HG03060 (cell line): ENCODE measurements around the gene TTC34.

Experiments
- ATAC-seq: cut with Tn5 transposase; IDR thresholded peaks from one replicate; pipeline ENCODE4 v1.9.1; 2021; ENCODE audit warnings: low read depth, moderate number of reproducible peaks; ENCODE audit not compliant: unreplicated experiment

Gene TTC34

DNA sequence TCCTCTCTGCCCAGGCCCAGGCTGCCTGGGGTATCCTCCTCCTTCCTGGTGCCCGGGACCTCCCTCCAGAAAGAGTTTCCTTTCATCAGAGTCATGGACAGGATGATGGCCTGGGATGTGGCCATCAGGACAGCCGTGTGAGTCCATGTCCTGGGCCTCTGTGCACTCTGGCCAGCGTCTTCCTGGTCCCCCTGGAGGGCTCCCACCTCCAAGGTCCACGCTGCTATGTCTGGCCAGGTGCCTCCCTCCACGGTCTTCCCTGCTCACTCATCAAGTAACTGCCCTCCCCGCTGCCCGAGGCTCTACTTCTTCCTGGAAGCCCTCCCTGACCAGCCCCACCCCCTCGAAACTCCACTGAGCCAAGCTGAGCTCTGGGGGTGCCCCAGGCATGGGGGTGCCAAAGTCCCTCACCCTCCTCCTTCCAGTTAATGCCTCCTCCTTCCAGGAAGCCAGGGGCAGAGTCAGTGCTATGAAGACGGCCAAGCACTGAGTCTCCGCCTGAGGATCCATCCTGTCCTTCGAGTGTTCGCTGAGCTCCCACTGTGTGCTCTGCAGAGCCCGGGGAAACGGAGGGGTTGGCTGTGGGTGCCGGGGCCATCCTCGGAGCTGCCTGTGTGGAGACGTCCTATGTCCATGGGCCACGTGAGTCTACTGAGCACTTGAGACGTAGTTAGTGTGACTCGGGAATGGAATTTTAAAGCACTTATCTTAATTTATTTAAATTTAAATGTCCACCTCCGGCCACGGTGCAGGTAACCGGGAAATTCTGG, 28.5 kb upstream of the TTC34 start:
- ATAC-seq: no peak

DNA sequence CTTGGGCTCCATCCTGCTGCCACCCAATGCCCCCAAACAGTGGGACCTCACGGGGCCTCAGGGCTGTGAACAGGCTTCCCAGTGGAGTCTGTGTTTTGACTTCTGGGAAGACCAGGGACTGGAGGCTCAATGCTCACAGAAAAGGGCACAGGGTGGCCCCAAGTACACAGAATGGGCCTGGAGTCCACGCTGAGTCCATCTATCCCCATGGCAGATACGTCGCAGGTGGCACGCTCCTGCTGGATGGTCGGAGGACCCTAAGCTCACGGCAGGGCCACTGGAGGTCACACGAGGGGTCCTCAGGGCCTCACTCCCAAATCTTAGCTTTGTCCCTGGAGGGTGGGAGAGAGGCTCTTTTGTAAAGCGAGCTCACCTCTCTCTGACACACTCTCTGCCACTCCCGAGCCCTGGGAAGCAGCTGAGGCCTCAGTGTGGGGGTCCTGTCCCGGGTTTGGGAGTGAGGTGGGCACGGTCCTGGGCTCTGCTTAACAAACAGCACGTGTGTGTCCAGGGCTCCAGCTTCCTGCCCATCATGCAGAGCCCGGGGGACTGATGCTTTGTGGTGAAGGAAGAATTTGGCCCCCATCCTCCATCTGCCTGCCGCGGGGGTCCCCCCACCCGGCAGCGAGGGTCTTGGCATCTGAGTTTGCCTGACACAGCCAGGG, 27.2 kb upstream of the TTC34 start:
- ATAC-seq: no peak

DNA sequence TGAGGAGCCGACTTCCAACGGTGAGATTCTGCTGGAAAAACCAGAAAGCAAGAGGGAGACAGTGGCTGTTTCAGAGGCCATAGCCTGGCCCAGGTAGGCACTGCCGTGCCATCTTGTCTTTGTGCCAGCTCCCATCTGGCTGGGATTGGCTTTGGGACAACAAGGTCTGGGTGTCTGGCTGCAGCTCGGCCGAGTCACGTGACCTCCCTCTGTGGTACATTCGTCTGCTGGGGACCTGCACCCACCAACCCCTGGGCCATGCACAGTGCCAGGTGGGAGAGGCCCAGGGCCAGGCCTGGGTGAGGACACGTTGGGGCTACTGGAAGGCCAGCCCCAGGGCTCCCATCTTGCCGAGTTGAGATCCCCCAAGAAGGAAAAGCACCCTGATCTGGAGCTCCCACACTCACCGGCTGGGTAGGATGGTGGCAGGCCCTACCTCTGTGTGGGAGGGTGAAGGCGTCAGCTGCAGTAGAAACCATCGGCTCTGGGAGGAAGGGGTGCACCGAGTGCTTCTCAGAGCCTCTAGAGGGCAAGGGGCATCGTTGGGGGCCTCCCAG, 25.3 kb upstream of the TTC34 start:
- no peak for ATAC-seq

DNA sequence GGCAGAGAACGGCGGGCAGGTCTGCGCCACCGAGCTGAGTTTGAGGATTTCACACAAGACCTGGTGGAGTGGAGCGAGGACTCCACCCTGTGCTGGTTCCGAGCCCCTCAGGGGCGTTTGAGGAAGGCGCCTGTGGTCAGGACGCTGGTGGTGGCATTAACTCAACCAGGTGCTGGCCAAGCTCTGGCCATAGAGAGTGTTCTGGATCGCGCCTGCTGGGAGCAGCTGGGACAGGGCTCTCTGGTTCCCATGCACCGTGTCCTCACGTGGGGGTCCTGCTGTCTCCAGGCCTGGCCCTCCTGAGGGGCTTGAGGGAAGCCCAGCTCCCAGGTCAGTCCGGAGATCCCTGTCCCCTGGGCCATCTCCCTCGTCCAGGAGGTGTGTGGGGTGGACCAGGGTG, 24.8 kb upstream of the TTC34 start:
- no peak for ATAC-seq

DNA sequence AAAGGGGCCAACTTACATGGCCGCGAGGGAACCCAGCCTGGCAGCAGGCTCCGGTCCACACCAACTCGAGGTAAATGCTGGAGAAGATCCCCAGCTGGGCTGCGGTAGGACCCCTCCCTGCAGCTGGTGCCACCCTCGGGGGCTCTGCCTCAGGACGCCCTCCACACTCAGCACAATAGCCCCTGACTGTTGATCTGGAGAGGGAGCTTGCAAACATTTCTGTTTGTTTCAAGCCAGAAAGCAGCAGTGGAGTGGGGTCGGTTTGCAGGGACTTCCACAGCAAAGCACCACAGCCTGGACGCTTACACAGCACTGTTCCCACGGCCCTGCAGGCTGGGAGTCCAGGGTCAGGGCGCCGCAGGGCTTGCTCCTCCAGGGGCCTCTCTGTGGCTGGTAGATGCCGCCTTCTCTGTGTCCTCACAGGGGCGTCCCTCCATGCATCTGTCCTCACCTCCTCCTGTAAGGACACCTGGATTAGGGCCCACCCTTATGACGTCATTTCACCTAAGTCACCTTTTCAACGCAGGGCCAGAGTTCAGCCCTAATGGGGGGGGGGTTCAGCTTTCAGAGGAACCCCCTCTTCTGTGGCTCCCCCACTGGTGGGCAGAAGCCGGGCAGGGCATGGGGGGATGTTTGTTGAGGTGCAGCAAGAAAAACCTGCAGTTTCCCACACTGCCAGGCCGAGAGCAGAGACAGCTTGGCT, 24.1 kb upstream of the TTC34 start:
- no peak for ATAC-seq

DNA sequence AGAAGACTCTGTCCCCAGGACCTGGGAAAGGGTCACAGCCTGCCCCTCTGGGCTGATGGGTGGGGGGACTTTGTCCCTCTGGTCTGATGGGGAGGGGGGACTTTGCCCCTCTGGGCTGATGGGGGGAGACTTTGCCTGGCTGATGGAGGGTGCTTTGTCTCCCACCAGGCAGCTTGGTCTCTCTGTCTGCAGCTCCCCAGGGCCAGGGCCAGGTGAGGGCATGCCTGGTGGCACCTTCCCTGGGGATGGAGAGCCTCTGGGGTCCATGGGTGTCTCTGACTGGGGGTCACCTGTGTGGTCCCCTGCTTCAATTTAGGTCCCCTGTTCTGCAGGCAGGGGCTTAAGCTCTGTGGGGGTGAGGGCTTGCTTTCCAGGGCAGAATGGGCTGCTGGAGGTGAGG, 23.5 kb upstream of the TTC34 start:
- no peak for ATAC-seq

DNA sequence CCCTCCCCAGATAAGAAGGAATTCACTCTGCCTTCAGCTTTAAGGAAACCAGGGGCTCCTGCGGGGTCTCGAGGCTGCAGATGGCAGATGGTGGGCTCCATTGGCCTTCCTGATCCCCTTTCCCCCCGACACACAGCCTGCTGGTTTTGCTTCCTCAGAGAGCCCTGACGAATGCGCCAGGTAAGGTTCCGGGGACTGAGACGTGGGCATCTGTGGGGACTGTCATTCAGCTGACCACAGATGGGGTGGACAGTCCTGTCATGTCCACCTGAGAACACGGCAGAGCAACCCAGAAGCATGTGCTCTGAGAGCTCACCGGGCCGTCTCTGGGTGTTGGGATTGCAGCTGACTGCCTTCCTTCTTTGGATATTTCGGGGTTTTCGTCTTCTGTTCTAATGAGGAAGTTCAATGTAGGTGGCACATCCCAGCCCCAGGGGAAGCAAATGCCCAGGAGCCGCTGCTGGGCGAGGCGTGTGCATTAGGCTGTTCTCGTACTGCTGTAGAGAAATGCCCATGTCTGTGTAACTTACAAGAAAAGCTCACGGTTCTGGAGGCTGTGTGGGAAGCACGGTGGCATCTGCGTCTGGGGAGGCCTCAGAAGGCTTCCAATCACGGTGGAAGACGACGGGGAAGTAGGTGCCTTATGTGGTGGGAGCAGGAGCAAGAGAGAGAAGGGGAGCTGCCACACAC, 22.6 kb upstream of the TTC34 start:
- ATAC-seq: no peak

DNA sequence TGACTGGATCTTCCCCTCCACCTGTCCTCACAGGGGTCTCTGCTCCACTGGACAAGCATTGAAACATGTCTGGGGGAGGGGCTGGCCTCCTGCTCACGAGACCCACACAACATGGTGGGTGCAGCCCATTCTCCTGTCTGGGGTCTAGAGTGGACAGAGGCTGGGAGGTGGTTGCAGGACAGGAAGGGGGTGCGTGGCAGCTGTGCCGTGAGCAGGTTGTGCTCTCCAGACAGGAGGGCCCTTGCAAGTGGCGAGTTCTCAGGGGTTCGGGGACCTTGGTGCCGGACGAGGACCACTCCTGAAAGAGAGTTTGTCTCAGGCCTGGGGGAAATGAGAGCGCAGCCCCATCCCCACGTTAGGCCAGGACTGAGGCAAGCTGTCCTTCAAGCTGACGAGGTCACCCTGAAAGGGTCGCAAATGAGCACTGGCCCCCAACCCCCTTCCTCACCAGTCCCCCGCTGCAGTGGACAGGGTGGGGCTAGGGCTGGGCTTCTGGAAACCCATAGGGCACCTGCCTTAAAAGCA, 21.2 kb upstream of the TTC34 start:
- ATAC-seq: no peak

DNA sequence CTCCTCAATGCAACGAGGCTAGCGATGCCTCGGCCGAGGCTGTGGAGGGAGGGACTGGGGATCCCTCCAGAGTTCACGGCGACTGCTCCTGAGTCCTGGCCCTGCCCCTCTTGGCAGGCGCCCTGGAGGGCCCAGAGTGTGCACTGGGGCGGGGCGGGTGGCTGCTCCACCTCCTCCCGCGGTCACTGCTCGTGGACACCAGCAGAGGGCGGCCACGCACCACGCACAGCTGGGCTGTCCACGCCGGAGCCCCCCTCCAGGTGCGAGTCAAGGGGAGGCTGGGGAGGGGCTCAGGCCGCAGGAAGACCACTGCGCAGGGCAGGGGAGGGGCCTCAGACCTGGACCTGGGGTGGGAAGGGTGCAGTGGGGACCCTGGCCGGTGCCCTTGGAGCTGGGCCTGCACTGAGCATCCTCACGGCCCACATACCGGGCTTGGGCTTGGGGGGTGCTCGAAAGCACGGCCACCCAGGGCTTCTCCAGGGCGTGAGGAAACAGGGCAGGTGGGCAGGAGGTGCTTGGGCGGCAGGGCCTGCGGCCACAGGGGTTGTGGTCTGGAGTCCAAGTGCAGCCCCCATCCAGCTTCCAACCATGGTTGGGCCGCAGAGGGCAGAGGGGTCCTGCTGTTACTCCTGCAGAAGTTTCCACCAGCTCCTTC, 20.6 kb upstream of the TTC34 start:
- no peak for ATAC-seq

DNA sequence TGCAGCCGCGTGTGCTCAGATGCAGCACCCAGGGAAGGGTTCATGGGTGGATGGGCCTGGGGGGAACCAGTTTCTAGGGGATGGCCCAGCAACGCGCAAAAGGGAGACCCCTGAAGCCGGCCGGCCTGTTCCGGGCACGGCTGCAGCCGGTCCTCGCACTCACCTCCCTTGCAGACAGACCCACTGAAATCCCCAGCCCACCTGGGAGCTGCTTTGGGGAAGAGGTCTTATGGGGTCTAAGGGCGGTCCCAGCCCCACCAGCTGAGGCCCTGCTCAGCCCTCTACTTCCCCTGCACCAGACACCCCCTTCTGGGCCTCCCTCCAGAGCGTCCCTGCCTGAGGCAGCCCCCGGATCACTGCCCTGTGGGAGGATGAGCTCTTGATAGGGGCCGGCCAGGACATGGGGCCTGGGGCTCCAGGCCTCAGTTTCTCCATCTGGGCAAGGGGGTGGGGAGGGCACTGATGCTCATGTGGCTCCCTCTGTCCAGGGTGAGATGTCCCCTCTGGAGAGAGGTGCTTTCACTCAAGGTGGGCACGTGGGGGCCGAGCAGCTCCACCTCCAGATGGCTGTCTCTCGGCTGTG, 20.0 kb upstream of the TTC34 start:
- no peak for ATAC-seq

DNA sequence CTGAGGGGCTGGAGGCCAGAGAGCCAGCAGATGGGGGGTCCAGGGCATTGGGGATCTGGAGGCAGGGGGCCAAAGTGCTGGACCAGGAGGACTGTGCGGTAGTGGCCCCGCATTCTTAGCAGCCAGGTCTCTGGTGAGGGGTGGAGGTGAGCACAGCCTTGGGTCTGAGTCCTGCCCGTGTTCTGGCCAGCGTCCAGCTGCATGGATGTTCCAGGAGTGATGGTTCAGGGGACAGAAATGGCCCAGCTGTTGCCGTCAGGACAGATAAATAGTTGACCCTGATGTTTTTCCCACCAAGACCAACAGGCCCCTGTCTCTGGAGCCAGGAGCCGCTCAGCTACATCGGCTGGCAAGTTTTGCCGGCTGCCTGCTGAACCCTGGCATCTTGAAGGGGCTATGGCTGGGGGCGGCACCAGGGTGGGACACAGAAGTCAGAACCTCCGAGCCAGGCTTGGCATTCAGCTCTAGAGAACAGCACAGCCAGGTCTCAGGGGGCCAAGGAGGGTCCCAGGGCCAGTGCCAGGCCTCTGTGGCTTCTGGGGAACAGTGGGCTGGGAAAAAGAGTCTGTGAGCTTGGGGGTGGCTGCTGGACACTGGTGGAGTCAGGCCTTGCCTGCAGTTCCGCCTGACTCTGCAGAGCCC, 19.4 kb upstream of the TTC34 start:
- ATAC-seq: no peak

DNA sequence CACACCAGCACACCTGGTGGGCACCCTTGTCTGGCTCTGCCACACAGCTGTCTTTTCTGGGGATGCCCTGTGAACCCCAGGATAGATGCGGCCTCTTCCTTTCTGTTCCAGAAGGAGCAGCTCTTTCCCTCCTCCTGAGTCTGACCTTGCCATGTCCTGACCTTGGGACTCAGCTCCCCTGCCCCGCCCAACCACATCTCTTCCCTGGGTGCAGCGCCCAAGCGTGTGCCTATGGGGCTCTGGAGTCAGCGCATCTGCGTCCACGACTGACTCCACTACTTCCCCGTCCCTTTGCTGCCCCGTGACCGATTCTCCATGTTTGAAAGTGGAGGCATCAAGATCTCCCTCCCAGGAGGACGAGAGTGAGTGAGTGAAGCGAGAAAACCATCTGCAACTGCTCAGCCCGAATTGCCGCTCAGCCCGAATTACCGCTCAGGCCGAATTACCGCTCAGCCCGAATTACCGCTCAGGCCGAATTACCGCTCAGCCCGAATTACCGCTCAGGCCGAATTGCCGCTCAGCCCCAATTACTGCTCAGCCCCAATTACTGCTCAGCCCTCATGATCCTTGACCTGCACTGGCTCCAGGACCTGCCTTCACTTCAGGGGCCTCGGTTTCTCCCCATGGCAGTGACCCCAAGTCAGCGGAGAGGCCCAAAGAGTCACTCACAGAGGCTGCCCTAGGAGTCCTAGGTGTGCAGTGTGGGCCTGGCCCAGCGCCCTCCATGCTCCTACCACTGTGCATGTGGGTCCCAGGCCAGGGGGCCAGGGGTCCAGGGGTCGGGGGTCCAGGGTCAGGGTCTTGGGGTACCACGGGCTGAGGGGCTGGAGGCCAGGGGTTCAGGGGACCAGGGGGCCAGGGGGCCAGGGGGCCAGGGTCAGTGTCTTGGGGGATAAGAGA, 18.6 kb upstream of the TTC34 start:
- ATAC-seq: no peak

DNA sequence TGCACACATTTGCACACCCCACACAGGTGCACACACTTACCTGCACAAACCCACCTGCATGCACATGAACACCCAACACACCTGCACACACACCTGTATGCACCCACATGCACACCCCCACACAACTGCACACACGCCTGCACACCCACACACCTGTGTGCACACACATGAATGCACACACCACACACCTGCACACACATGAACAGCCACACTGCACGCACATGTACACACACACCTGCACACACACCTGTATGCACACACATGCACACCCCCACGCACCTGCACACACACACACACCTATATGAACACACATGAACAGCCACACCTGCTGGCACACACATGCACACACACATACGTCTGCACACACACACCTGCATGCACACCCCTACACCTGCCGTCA, 17.9 kb upstream of the TTC34 start:
- ATAC-seq: no peak

DNA sequence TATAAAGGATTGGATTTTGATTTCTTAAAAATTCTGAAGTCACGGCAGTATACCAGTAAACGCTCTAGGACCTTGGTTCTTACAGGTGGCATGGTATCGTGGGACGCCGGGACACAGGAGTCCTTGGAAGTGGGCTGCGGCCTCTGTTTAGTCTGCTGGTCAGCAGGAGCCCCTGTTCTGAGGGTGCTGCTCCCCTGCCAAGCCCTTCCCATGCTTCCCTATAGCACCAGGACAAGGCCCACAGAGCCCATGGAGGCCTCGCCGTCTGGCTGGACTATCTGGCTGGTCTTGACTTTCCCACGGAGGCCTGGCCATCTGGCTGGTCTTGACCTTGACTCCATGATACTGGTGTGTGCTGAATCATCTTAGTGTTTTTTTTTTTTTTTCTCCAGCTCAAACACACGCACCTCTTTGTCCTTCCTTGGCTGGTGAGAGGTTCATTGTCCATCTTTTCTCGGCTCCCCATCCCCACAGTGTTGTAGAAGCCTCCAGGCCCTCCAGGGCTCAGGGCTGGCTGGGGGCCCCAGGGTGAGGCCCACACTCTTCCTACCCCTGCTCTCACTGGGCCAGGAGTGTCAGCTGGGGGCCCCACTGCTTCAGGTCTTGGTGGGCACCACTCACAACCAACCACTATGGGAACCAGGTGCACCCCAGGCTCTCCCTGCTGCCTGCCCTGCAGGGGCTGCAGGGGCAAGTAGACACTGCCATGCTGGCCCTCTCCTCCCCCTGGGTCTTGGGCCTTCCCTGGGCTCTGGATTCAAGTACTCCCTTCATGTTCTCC, 16.5 kb upstream of the TTC34 start:
- no peak for ATAC-seq

DNA sequence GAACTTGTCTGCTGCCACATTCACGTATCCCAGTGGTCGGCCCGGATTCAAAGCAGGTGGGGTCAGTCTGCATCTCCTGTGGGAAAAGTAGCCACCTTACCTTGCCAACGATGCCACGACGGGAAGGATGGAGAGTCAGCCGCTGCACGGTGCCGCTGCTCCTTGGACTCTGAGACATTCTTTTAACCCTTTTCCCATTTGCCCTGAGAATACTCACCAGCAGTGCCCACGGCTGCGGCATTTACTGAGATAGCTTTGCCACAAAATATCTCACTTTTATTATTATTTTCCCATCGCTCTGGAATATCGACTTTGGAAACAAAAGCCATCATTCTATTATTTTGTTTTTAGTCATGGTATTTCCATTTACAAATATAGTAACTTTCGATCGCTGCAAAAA, 15.3 kb upstream of the TTC34 start:
- ATAC-seq: no peak

DNA sequence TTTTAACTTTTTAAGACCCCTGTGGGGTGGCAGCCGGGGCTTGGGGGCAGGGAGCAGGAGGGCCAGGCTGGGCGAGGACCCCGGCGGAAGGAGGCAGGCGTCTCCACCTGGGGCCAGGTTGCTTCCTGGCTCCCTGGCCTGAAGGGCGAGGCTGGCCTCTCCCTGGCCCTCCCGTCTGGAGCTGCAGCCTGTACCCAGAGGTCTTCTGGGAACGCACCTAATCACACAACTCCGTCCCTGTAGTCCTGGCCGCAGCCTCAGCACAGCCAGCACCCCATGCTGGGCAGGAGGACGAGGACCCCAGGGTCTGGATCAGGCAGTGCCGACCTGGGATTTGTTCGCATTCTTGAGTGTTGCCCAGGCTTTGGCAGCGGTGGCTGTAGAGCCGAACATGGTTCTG, 14.1 kb upstream of the TTC34 start:
- ATAC-seq: no peak

DNA sequence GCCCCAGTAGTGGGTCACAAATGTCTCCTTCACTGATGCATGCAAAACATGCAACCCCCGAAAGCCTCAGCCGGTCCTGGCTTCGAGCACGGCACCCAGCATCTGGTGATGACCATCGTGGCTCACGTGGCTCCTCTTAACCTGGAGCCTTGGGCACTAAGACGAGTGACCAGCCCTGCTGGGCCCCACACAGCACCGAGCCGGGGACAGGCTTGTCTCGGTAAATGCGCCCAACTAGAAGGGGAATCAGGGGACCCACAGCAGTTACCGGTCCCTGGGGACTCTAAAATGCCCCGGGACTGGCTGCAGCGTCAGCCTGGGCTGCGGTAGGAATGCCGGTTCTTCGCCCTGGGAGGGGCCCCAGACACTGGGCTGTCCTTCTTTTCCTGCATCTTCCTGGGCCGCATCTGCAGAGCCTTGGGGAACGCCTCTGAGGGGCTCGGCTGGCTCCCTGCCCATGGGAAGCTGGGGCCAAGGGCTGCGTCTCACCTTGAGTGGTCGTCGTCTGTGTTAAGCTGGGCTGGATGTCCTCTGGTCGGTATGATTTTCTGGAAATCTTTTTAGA, 13.1 kb upstream of the TTC34 start:
- ATAC-seq: no peak
